Measurements from ENCODE around the gene DPYSL3. TPM values are rescaled to one million over a fixed set of nuclear protein-coding genes. Genes with fewer than 3 reads are reported as not detected.

The DPYSL3 gene
- total RNA-seq, 4 donors from 2014 or later: 27.6 to 107 (median 31.4) TPM

- no peak for DNase-seq
- intact Hi-C loops (cut with DNase I; ENCODE audit: low total_unique reads): no loop called here
- no peaks in the 10 kb centered on the region for H3K36me3 ChIP-seq
- no peaks in the 10 kb centered on the region for H3K27me3 ChIP-seq
- no peak for TF ChIP-seq POLR2A (IDR thresholded peaks at IDR 0.05)
- TF ChIP-seq POLR2AphosphoS5 (IDR thresholded peaks at IDR 0.05): no peak
- TF ChIP-seq EP300 (IDR thresholded peaks at IDR 0.05; ENCODE audit: low read depth): no peak
- H3K4me1 ChIP-seq: no peaks in the 10 kb centered on the region
- in situ Hi-C loops (cut with MboI; ENCODE audit: low pct_ligation_motif_present in 1 of 4, low pct_unique_long_range_greater_than_20kb in 1 of 4, low sequenced_read_pairs in 3 of 4): no loop called here
- no peak overlapping the region for H3K27ac ChIP-seq
- 73% methylated on average over 1 of the region's 1 CpG; no CpG with 5 or more reads in 1 of the 2 donors for WGBS, 2 donors (ENCODE audit: low coverage in 1 of 2)
- H3K4me3 ChIP-seq: no peak overlapping the region
- H3K9me3 ChIP-seq: no peaks in the 10 kb centered on the region
Measured at GRCh38 chr5:147340941-147341340, 168.9 kb downstream of the DPYSL3 start.

Small RNA genes within 50 kb of the gene (small RNA-seq; reads per million reads assigned to genes)
- gene AC011373.1: 0 reads per million in 4 donors

Data from transverse colon (tissue), 4 donors.